Measurements from ENCODE around the gene FRMD4A.

DNA sequence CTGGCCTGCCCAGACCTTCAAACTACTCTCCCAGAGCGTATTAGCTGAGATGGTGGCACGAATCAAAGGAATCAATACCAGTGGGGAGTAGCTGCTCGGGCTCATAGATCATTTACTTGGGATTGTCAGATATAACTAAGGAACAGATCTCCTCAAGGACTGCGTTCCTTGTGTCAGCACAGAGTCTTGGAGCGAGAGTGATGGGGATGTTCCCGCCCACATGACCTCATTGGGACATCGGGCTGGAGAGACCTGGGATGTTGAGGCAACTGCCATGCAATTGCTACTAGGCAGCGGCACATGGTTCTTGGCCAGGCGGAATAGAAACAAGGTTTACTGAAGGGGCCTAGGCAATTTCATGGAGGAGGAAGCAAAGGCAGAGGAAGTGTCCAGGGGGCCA lies 132.6 kb downstream of the FRMD4A start:
- no peak for TF ChIP-seq CTCF (IDR thresholded peaks at IDR 0.05)
- TF ChIP-seq EZH2 (IDR thresholded peaks at IDR 0.05) = no peak
- no peak for TF ChIP-seq EZH2phosphoT487 (IDR thresholded peaks at IDR 0.05)

Measured in neural progenitor cell (in vitro differentiated cells).